ENCODE data around the gene ROBO1.

DNA sequence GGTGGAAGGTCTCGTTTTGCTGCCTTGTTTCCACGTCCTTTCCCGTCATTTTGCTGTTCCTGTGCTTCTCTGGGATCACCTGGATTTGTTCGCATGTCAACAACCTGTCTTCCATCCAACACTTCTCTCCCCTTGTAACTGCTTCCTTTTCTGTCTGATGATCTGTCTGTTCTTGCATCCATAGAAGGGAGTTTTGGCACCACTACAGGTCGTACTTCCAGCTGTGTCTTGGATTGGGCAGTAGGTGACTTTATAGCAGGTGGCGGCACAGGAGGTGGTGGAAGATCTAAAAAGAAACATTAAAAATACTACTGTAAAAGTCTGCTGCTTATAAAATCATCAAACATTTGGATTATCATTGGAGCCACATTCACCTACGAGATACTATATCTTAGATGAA lies 1161.0 kb downstream of the ROBO1 start:
- TF ChIP-seq, protein P1, sequence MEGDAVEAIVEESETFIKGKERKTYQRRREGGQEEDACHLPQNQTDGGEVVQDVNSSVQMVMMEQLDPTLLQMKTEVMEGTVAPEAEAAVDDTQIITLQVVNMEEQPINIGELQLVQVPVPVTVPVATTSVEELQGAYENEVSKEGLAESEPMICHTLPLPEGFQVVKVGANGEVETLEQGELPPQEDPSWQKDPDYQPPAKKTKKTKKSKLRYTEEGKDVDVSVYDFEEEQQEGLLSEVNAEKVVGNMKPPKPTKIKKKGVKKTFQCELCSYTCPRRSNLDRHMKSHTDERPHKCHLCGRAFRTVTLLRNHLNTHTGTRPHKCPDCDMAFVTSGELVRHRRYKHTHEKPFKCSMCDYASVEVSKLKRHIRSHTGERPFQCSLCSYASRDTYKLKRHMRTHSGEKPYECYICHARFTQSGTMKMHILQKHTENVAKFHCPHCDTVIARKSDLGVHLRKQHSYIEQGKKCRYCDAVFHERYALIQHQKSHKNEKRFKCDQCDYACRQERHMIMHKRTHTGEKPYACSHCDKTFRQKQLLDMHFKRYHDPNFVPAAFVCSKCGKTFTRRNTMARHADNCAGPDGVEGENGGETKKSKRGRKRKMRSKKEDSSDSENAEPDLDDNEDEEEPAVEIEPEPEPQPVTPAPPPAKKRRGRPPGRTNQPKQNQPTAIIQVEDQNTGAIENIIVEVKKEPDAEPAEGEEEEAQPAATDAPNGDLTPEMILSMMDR (IDR thresholded peaks at IDR 0.05; ENCODE audit: low read depth, low read length, missing input control): no peak
- no peak for TF ChIP-seq GABPA (IDR thresholded peaks at IDR 0.05 in 1 of 2, conservative IDR thresholded peaks at IDR 0.05 in 1 of 2)
- no peak for TF ChIP-seq TAF1 (conservative IDR thresholded peaks at IDR 0.05)
- TF ChIP-seq, protein P2, sequence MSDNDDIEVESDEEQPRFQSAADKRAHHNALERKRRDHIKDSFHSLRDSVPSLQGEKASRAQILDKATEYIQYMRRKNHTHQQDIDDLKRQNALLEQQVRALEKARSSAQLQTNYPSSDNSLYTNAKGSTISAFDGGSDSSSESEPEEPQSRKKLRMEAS (IDR thresholded peaks at IDR 0.05): no peak
- TF ChIP-seq, protein P3, sequence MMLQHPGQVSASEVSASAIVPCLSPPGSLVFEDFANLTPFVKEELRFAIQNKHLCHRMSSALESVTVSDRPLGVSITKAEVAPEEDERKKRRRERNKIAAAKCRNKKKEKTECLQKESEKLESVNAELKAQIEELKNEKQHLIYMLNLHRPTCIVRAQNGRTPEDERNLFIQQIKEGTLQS (IDR thresholded peaks at IDR 0.05): no peak
- no peak for TF ChIP-seq HNF4A (conservative IDR thresholded peaks at IDR 0.05)
